Erythroblast (primary cell): ENCODE data around the gene MPRIP.

Experiments
- GATA1 ChIP-seq: IDR thresholded peaks from 2 replicates; pipeline ENCODE4 v1.6.1; 2011; ENCODE audit warnings: low read depth, mild to moderate bottlenecking, control low read depth, low read length, moderate library complexity
- POLR2A ChIP-seq: IDR thresholded peaks from 2 replicates; pipeline ENCODE4 v1.6.1; 2011; ENCODE audit warnings: mild to moderate bottlenecking, low read length

DNA sequence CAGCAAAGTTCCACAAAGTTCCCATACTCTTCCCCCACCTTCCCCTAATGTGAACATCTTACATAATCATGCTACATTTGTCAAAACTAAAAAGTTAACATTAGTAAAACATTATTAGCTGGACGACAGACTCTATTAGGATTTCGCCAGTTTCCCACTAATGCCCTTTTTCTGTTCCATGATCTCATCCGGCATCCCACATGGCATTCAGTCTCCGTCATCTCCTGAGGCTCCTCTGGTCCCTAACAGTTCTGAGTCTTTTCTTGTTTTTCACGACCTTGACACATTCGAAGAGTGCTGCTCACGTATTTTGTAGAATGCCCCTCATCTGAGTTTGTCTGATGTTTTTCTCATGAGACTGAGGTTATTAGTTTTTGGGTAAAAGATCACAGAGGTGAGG lies 8.8 kb upstream of the MPRIP start:
- TF ChIP-seq POLR2A (no peak), GATA1 (no peak)
